ENCODE measurements around the gene MOGAT2.

Gene MOGAT2

DNA sequence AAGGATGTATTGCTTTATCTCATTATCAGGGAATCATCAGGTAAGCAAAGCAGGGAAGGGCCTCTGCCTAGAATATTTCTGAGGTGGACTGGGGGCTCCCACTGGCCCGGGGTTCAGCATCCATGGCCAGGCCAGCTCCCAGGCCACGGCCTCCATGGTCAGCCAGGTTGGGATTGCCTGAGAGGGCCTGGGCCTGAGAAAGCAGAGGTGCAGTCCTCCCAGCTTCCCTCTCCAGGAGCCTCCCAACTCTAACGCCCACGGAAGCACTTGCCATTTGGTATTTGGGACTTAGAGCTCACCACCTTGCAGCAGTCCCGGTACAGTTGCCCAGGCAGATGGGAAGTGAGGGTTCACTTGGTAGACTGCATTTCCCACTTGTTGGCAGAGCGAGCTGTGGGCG lies 63.7 kb downstream of the MOGAT2 start:
- DNase-seq (ENCODE audit: low spot score): no peak

DNA sequence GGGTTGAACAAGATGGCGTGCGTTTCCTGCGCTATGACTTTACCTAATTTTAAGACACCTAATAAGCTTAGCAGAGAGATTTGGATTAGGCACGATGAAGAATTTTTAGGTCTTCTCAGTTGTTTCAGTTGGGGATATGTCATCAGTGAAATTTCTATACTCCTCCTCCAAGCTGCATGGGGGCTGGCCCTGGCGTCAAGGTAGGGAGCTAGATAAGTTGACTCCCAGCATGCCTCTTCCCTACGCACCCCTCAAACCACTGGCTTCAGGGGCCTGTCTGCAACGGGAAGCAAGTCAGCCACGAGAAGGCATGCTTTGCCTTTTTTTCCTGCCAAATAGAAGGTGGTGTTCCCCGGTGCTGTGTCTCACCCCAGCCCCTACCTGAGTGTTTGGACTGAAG lies 64.2 kb downstream of the MOGAT2 start:
- no peak for DNase-seq (ENCODE audit: low spot score)
